ENCODE data around the gene SMARCB1.

- TF ChIP-seq CTCF (IDR thresholded peaks at IDR 0.05; ENCODE audit: low read depth, low read length) (no peak), EZH2phosphoT487 (IDR thresholded peaks at IDR 0.05; ENCODE audit: low read depth) (no peak)
These were observed 31.1 kb upstream of the SMARCB1 start for GRCh38 chr22:23755711-23756110.

Measured in OCI-LY3 (cell line).